H1 (cell line): ENCODE data around the gene ZNF263. TPM values are rescaled to one million over a fixed set of nuclear protein-coding genes. Genes with fewer than 3 reads are reported as not detected.

Experiments used
- CTCF ChIA-PET: fragments of 300-600 bp; sonication (Branson Sonifier 250); formaldehyde crosslinking; loops from one replicate; lab custom pipeline; 2021; ENCODE audit not compliant: partially characterized antibody; lab: Charles Lee
- POLR2A ChIA-PET: fragments of 300-600 bp; sonication (Branson Sonifier 250); formaldehyde crosslinking; loops from one replicate; lab custom pipeline; 2021; ENCODE audit warnings: inconsistent platforms; ENCODE audit not compliant: partially characterized antibody; lab: Charles Lee
- DNase-seq, 2 experiments: peaks; one replicate each; pipeline versions ENCODE4 v3.0.0 to v3.0.0-alpha.2; 2010 to 2022; ENCODE audit warnings: low spot score in 2 of 2, low read depth in 1 of 2, mixed read lengths in 1 of 2
- FAIRE-seq: peaks from 2 replicates; lab custom pipeline; 2011; peaks lifted over from hg19 to GRCh38; lab: Jason Lieb, UNC
- H2AFZ ChIP-seq: 2 replicates; pipeline ENCODE4 v1.8.1; 2012; ENCODE audit warnings: low read length, inconsistent platforms
- H2AK5ac ChIP-seq: 2 replicates; pipeline ENCODE4 v1.6.1; 2013; ENCODE audit warnings: low read depth, low read length
- H2BK120ac ChIP-seq: replicated peaks from 2 replicates; pipeline ENCODE3; 2013; ENCODE audit warnings: low read depth, low read length, inconsistent platforms
- H2BK12ac ChIP-seq: 2 replicates; pipeline ENCODE4 v1.6.1; 2013; ENCODE audit warnings: low read depth, low read length
- H2BK15ac ChIP-seq: 2 replicates; pipeline ENCODE4 v1.6.1; 2013; ENCODE audit warnings: low read length
- H2BK20ac ChIP-seq: 2 replicates; pipeline ENCODE4 v1.6.1; 2013; ENCODE audit warnings: low read length
- H2BK5ac ChIP-seq: 2 replicates; pipeline ENCODE4 v1.6.1; 2013; ENCODE audit warnings: low read depth, low read length
- H3K14ac ChIP-seq: 2 replicates; pipeline ENCODE4 v1.6.1; 2013; ENCODE audit warnings: inconsistent platforms; ENCODE audit not compliant: insufficient read length
- H3K18ac ChIP-seq: 2 replicates; pipeline ENCODE4 v1.6.1; 2013; ENCODE audit warnings: low read length; ENCODE audit errors: extremely low read depth
- H3K23ac ChIP-seq: 2 replicates; pipeline ENCODE4 v1.6.1; 2013; ENCODE audit warnings: inconsistent platforms; ENCODE audit not compliant: insufficient read length
- H3K23me2 ChIP-seq: 2 replicates; pipeline ENCODE4 v1.6.1; 2013; ENCODE audit warnings: low read depth, low read length
- H3K27ac ChIP-seq: 2 replicates; pipeline ENCODE4 v1.6.1; 2011; ENCODE audit warnings: low read depth, low read length, inconsistent platforms
- H3K27me3 ChIP-seq, 4 experiments: replicated peaks in 1 of 4; 1 replicate in 1 of 4; 2 replicates in 3 of 4; pipeline versions ENCODE4 v1.6.1 to v1.8.1; 2011 to 2013; ENCODE audit warnings: low read length in 3 of 4, mild to moderate bottlenecking in 3 of 4, inconsistent platforms in 2 of 4, mixed read lengths in 2 of 4, moderate library complexity in 1 of 4; ENCODE audit not compliant: control insufficient read depth in 3 of 4, insufficient read depth in 3 of 4; ENCODE audit errors: extremely low read depth in 1 of 4
- H3K36me3 ChIP-seq, 4 experiments: 2 replicates each; pipeline versions ENCODE4 v1.6.1 to v1.8.1; 2011 to 2013; ENCODE audit warnings: mild to moderate bottlenecking in 4 of 4, low read length in 3 of 4, moderate library complexity in 2 of 4, control low read depth in 1 of 4, inconsistent platforms in 1 of 4; ENCODE audit not compliant: insufficient read depth in 4 of 4, control insufficient read depth in 2 of 4
- H3K4ac ChIP-seq: replicated peaks from 2 replicates; pipeline ENCODE3; 2013; ENCODE audit warnings: low read length, low read depth, mixed read lengths, inconsistent platforms; ENCODE audit not compliant: insufficient read length
- H3K4me1 ChIP-seq, 4 experiments: replicated peaks in 1 of 4; 1 replicate in 1 of 4; 2 replicates in 3 of 4; pipeline versions ENCODE4 v1.6.1 to v1.8.1; 2011 to 2013; ENCODE audit warnings: low read length in 3 of 4, inconsistent platforms in 2 of 4, mixed read lengths in 1 of 4; ENCODE audit not compliant: insufficient read depth in 4 of 4, control insufficient read depth in 3 of 4
- H3K4me2 ChIP-seq, 2 experiments: 2 replicates each; pipeline versions ENCODE4 v1.6.1 to v1.8.1; 2011 to 2013; ENCODE audit warnings: low read depth in 2 of 2, low read length in 2 of 2, control low read depth in 1 of 2, inconsistent platforms in 1 of 2, mild to moderate bottlenecking in 1 of 2; ENCODE audit not compliant: insufficient read depth in 1 of 2
- H3K4me3 ChIP-seq, 4 experiments: fragments of 200-600, 300-600 bp in 1 of 4; sonication (generic), shearing (Covaris generic), sonication (Bioruptor Twin) in 1 of 4; 2 replicates each; pipeline versions ENCODE4 v1.5.1 to v1.8.1; 2011 to 2016; ENCODE audit warnings: low read length in 4 of 4, low read depth in 3 of 4, control low read depth in 2 of 4, inconsistent platforms in 2 of 4, mild to moderate bottlenecking in 2 of 4, mixed read lengths in 1 of 4, moderate library complexity in 1 of 4; ENCODE audit not compliant: insufficient read depth in 2 of 4; ENCODE audit errors: extremely low read depth in 1 of 4
- H3K56ac ChIP-seq: replicated peaks from 2 replicates; pipeline ENCODE3; 2013; ENCODE audit warnings: low read depth, mild to moderate bottlenecking, mixed read lengths, low read length, inconsistent platforms; ENCODE audit not compliant: insufficient read length
- H3K79me1 ChIP-seq: 2 replicates; pipeline ENCODE4 v1.6.1; 2013; ENCODE audit warnings: low read depth, low read length, control low read depth
- H3K79me2 ChIP-seq, 2 experiments: 2 replicates each; pipeline versions ENCODE4 v1.6.1 to v1.8.1; 2012 to 2013; ENCODE audit warnings: low read length in 2 of 2, mild to moderate bottlenecking in 2 of 2, inconsistent platforms in 1 of 2; ENCODE audit not compliant: insufficient read depth in 2 of 2, control insufficient read depth in 1 of 2
- H3K9ac ChIP-seq, 4 experiments: replicated peaks in 1 of 4; 1 replicate in 1 of 4; 2 replicates in 3 of 4; pipeline versions ENCODE4 v1.6.1 to v1.8.1; 2011 to 2013; ENCODE audit warnings: low read depth in 3 of 4, low read length in 3 of 4, control low read depth in 2 of 4, mild to moderate bottlenecking in 2 of 4, moderate library complexity in 2 of 4, inconsistent platforms in 1 of 4; ENCODE audit errors: extremely low read depth in 1 of 4
- H3K9me3 ChIP-seq, 2 experiments: 2 replicates each; pipeline versions ENCODE4 v1.6.1 to v1.8.1; 2012 to 2013; ENCODE audit warnings: mild to moderate bottlenecking in 2 of 2, moderate library complexity in 2 of 2, control low read depth in 1 of 2, inconsistent platforms in 1 of 2, low read depth in 1 of 2, low read length in 1 of 2, mixed read lengths in 1 of 2; ENCODE audit not compliant: insufficient read depth in 2 of 2
- H4K20me1 ChIP-seq, 2 experiments: replicated peaks in 1 of 2; 2 replicates each; pipeline versions ENCODE3 to v1.8.1; 2011 to 2013; ENCODE audit warnings: inconsistent platforms in 2 of 2, low read length in 2 of 2, mild to moderate bottlenecking in 1 of 2; ENCODE audit not compliant: insufficient read depth in 2 of 2, control insufficient read depth in 1 of 2
- H4K5ac ChIP-seq: 2 replicates; pipeline ENCODE4 v1.6.1; 2013; ENCODE audit warnings: low read length, low read depth, mixed read lengths, inconsistent platforms; ENCODE audit not compliant: insufficient read length
- H4K8ac ChIP-seq: 2 replicates; pipeline ENCODE4 v1.8.0; 2013; ENCODE audit warnings: mild to moderate bottlenecking, moderate library complexity, low read length, inconsistent platforms; ENCODE audit not compliant: insufficient read depth; ENCODE audit errors: extremely low read depth
- H4K91ac ChIP-seq: replicated peaks from 2 replicates; pipeline ENCODE3; 2013; ENCODE audit warnings: low read length, mixed read lengths, inconsistent platforms; ENCODE audit not compliant: insufficient read length
- CBX5 ChIP-seq: fragments of 300-800, 300-1000 bp; sonication (generic); IDR thresholded peaks from 2 replicates; pipeline ENCODE4 v1.7.1; 2016; ENCODE audit warnings: antibody characterized with exemption, low read length, low read depth
- CEBPB ChIP-seq: IDR thresholded peaks from 2 replicates; pipeline ENCODE4 v1.6.1; 2012; ENCODE audit warnings: low read depth, low read length
- EZH2 ChIP-seq: fragments of 200-600 bp; sonication (generic); IDR thresholded peaks from 2 replicates; pipeline ENCODE4 v1.7.1; 2012; ENCODE audit warnings: low read depth, mild to moderate bottlenecking, moderate library complexity, low read length, inconsistent platforms; ENCODE audit not compliant: severe bottlenecking
- POU5F1 ChIP-seq: IDR thresholded peaks from 2 replicates; pipeline ENCODE4 v1.6.1; 2011; ENCODE audit warnings: low read depth, mild to moderate bottlenecking, low read length, moderate library complexity
- RBBP5 ChIP-seq: IDR thresholded peaks from 2 replicates; pipeline ENCODE4 v1.7.1; 2012; ENCODE audit warnings: low read depth, mild to moderate bottlenecking, inconsistent platforms, low read length, moderate library complexity, borderline replicate concordance
- SIN3A ChIP-seq, 2 experiments: IDR thresholded peaks in 1 of 2; conservative IDR thresholded peaks in 1 of 2; 2 replicates each; pipeline ENCODE4 v1.6.1; 2011 to 2012; ENCODE audit warnings: low read length in 2 of 2, improper control_type of control experiment in 1 of 2, low read depth in 1 of 2, mild to moderate bottlenecking in 1 of 2
- SIX5 ChIP-seq: IDR thresholded peaks from 2 replicates; pipeline ENCODE4 v1.6.1; 2011; ENCODE audit warnings: mild to moderate bottlenecking, low read depth, low read length
- SP2 ChIP-seq: IDR thresholded peaks from 2 replicates; pipeline ENCODE4 v1.6.1; 2012; ENCODE audit warnings: mild to moderate bottlenecking, low read length, inconsistent platforms
- WGBS, 2 experiments: shearing (Covaris generic) in 1 of 2; methylation state at CpG; one replicate each; pipeline versions ENCODE4 v1.1.6 to v1.1.7; 2013 to 2015; ENCODE audit warnings: low lambda C conversion rate in 2 of 2, mixed read lengths in 2 of 2, inconsistent platforms in 1 of 2, low coverage in 1 of 2, missing lambda C conversion rate in 1 of 2; ENCODE audit not compliant: insufficient replicate concordance in 2 of 2, insufficient coverage in 1 of 2, insufficient read length in 1 of 2; ENCODE audit errors: extremely low coverage in 1 of 2, missing lambda C conversion rate in 1 of 2; 5-methylcytosine and 5-hydroxymethylcytosine counted together
- polyA plus RNA-seq, 7 experiments: library from polyadenylated mRNA; depleted of rRNA in 3 of 7; stranded (reverse) in 5 of 7; unstranded in 2 of 7; fragments of >200 nt in 5 of 7; fragments of 200-250 nt in 2 of 7; gene quantifications; 1 replicate in 5 of 7; 2 replicates in 1 of 7; 4 replicates in 1 of 7; pipeline versions ENCODE4 v1.2.1 to v1.2.3, GENCODE V29; 2011 to 2013; ENCODE audit warnings: missing spikeins in 2 of 7, mixed read lengths in 2 of 7
- total RNA-seq: library from RNA; stranded (reverse); fragmentation: NEBNext Ultra II Directional; extraction: Animal tissue kit (Norgen Biotek cat#: 25700); gene quantifications from 2 replicates; pipeline ENCODE4 v1.2.1, GENCODE V29; 2021
- TF ChIP-seq, protein P1 (sequence below): IDR thresholded peaks from 2 replicates; pipeline ENCODE4 v1.6.1; 2011; ENCODE audit warnings: low read depth, mild to moderate bottlenecking, low read length; ENCODE audit not compliant: insufficient read depth
- TF ChIP-seq, protein P2 (sequence below): IDR thresholded peaks from 2 replicates; pipeline ENCODE4 v1.6.1; 2012; ENCODE audit warnings: low read length, inconsistent platforms

Gene ZNF263
- total and polyA plus RNA-seq, 2 of the 8 experiments (the other 6 are each of a cell fraction or from before 2014, with no cell fraction given): 9.2 to 26.7 TPM

DNA sequence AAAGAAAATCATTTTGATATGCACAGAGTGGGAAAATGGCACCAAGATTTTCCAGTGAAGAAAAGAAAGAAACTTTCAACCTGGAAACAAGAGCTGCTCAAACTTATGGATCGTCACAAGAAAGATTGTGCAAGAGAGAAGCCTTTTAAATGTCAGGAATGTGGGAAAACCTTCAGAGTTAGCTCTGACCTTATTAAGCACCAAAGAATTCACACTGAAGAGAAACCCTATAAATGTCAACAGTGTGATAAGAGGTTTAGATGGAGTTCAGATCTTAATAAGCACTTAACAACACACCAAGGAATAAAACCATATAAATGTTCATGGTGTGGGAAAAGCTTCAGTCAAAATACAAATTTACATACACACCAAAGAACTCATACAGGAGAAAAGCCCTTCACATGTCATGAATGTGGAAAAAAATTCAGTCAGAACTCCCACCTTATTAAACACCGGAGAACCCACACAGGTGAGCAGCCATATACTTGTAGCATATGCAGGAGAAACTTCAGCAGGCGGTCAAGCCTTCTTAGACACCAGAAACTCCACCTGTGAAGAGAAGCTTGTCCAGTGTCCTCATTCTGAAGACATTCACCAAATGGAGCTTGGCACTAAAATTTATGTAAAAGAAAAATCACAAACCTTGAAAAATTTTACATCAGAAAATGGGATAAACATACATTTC is 34.2 kb downstream of the ZNF263 start:
- no peak overlapping the region for H3K27ac ChIP-seq
- no peak overlapping the region for H2AFZ ChIP-seq
- H2BK20ac ChIP-seq: no peak overlapping the region
- no peak overlapping the region for H3K4ac ChIP-seq
- no peak for DNase-seq
- H3K9ac ChIP-seq: no peak overlapping the region
- H2BK15ac ChIP-seq: no peak overlapping the region
- H3K23me2 ChIP-seq: no peaks in the 10 kb centered on the region
- no peaks in the 10 kb centered on the region; a peak in 1 of 7 replicates for H3K27me3 ChIP-seq
- H3K14ac ChIP-seq: no peak overlapping the region
- H3K79me1 ChIP-seq: no peaks in the 10 kb centered on the region
- no peak overlapping the region for H3K18ac ChIP-seq
- no peak overlapping the region for H2AK5ac ChIP-seq
- 85% methylated on average over 3 of the region's 3 CpGs; no CpG with 5 or more reads in 1 of the 2 experiments for WGBS, 2 experiments
- H3K9me3 ChIP-seq: peaks cover 81 to 96% of the 10 kb centered on the region in 2 experiments
- H3K4me2 ChIP-seq: no peak overlapping the region
- ChIA-PET CTCF (interaction anchor here (0.6 kb wide), 1 partner anchor 533 kb away, joined by 3 read pairs; no protein-coding TSS in a partner anchor), POLR2A (interaction anchor here (1.5 kb wide), 1 partner anchor 18 kb away, joined by 4 read pairs; no protein-coding TSS in a partner anchor)
- H2BK12ac ChIP-seq: no peak overlapping the region
- H4K5ac ChIP-seq: no peak overlapping the region
- H4K20me1 ChIP-seq: no peaks in the 10 kb centered on the region
- no peak overlapping the region for H3K23ac ChIP-seq
- no peak for FAIRE-seq
- H3K56ac ChIP-seq: no peak overlapping the region
- H2BK5ac ChIP-seq: no peak overlapping the region
- no peaks in the 10 kb centered on the region for H3K4me1 ChIP-seq
- peak overlapping the region in 1 of 4 experiments; percentile 23; a peak in 2 of 8 replicates for H3K4me3 ChIP-seq
- H3K36me3 ChIP-seq: peaks cover 23 to 72% (median 54%) of the 10 kb centered on the region in 4 experiments
- no peak overlapping the region for H2BK120ac ChIP-seq
- no peak overlapping the region for H4K91ac ChIP-seq
- no peaks in the 10 kb centered on the region for H3K79me2 ChIP-seq
- no peak overlapping the region for H4K8ac ChIP-seq
- TF ChIP-seq CBX5 (0 out of 2 replicates have a peak, but pooled peaks have one; percentile 64), SIN3A (conservative IDR thresholded peaks at IDR 0.05 in 1 of 2, IDR thresholded peaks at IDR 0.05 in 1 of 2; ENCODE audit: low read depth in 1 of 2, low read length in 2 of 2) (no peak), SIX5 (no peak), CEBPB (peak; percentile 13; the same call in 1 of the 2 replicates), POU5F1 (no peak), SP2 (no peak), RBBP5 (no peak), EZH2 (no peak)
- TF ChIP-seq, protein P1, sequence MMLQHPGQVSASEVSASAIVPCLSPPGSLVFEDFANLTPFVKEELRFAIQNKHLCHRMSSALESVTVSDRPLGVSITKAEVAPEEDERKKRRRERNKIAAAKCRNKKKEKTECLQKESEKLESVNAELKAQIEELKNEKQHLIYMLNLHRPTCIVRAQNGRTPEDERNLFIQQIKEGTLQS: no peak
- TF ChIP-seq, protein P2, sequence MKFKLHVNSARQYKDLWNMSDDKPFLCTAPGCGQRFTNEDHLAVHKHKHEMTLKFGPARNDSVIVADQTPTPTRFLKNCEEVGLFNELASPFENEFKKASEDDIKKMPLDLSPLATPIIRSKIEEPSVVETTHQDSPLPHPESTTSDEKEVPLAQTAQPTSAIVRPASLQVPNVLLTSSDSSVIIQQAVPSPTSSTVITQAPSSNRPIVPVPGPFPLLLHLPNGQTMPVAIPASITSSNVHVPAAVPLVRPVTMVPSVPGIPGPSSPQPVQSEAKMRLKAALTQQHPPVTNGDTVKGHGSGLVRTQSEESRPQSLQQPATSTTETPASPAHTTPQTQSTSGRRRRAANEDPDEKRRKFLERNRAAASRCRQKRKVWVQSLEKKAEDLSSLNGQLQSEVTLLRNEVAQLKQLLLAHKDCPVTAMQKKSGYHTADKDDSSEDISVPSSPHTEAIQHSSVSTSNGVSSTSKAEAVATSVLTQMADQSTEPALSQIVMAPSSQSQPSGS: 0 out of 2 replicates have a peak, but pooled peaks have one; percentile 41
